PC-9 (cell line): ENCODE results near the gene ZNF169.

Source experiments
- EZH2 ChIP-seq: fragments of 200-600 bp; sonication (generic); IDR thresholded peaks from 2 replicates; pipeline ENCODE4 v1.8.0; 2017; ENCODE audit warnings: antibody characterized with exemption, low read depth
- TF ChIP-seq, protein P1 (sequence below): fragments of 200-600 bp; sonication (generic); conservative IDR thresholded peaks from 2 replicates; pipeline ENCODE4 v1.6.1; 2017; ENCODE audit warnings: mixed run types, antibody characterized with exemption, mild to moderate bottlenecking, moderate library complexity

- TF ChIP-seq, protein P1, sequence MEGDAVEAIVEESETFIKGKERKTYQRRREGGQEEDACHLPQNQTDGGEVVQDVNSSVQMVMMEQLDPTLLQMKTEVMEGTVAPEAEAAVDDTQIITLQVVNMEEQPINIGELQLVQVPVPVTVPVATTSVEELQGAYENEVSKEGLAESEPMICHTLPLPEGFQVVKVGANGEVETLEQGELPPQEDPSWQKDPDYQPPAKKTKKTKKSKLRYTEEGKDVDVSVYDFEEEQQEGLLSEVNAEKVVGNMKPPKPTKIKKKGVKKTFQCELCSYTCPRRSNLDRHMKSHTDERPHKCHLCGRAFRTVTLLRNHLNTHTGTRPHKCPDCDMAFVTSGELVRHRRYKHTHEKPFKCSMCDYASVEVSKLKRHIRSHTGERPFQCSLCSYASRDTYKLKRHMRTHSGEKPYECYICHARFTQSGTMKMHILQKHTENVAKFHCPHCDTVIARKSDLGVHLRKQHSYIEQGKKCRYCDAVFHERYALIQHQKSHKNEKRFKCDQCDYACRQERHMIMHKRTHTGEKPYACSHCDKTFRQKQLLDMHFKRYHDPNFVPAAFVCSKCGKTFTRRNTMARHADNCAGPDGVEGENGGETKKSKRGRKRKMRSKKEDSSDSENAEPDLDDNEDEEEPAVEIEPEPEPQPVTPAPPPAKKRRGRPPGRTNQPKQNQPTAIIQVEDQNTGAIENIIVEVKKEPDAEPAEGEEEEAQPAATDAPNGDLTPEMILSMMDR: no peak
- TF ChIP-seq EZH2: no peak
Observed at GRCh38 chr9:94303321-94303720, 44.2 kb downstream of the ZNF169 start.
